ENCODE results near the gene DNAJC11. TPM values are rescaled to one million over a fixed set of nuclear protein-coding genes. Genes with fewer than 3 reads are reported as not detected.

DNAJC11 gene
- total RNA-seq, 1 experiment from 2014 or later = 102 TPM

- CTCF ChIA-PET = no interaction called here
- POLR2A ChIA-PET = no interaction called here
- no peaks in the 10 kb centered on the region for H3K27me3 Mint-ChIP-seq (ENCODE audit: low read depth)
- peaks cover 30% of the 10 kb centered on the region for H3K36me3 Mint-ChIP-seq
- H3K9me3 Mint-ChIP-seq = no peaks in the 10 kb centered on the region
- DNase-seq (ENCODE audit: low spot score) = no peak
- TF ChIP-seq, protein P1, sequence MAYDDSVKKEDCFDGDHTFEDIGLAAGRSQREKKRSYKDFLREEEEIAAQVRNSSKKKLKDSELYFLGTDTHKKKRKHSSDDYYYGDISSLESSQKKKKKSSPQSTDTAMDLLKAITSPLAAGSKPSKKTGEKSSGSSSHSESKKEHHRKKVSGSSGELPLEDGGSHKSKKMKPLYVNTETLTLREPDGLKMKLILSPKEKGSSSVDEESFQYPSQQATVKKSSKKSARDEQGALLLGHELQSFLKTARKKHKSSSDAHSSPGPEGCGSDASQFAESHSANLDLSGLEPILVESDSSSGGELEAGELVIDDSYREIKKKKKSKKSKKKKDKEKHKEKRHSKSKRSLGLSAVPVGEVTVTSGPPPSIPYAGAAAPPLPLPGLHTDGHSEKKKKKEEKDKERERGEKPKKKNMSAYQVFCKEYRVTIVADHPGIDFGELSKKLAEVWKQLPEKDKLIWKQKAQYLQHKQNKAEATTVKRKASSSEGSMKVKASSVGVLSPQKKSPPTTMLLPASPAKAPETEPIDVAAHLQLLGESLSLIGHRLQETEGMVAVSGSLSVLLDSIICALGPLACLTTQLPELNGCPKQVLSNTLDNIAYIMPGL (CRISPR knock-in tag; IDR thresholded peaks at IDR 0.05) = no peak
- TF ChIP-seq MAX (CRISPR knock-in tag; IDR thresholded peaks at IDR 0.05) (no peak), STAT6 (CRISPR knock-in tag; conservative IDR thresholded peaks at IDR 0.05; ENCODE audit: low read depth) (no peak), ZNF281 (CRISPR knock-in tag; IDR thresholded peaks at IDR 0.05) (no peak), TP53 (CRISPR knock-in tag; IDR thresholded peaks at IDR 0.05) (no peak), ESRRA (CRISPR knock-in tag; IDR thresholded peaks at IDR 0.05; ENCODE audit: borderline replicate concordance) (no peak), ZNF425 (CRISPR knock-in tag; conservative IDR thresholded peaks at IDR 0.05) (no peak)
- TF ChIP-seq, protein P2, sequence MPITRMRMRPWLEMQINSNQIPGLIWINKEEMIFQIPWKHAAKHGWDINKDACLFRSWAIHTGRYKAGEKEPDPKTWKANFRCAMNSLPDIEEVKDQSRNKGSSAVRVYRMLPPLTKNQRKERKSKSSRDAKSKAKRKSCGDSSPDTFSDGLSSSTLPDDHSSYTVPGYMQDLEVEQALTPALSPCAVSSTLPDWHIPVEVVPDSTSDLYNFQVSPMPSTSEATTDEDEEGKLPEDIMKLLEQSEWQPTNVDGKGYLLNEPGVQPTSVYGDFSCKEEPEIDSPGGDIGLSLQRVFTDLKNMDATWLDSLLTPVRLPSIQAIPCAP (CRISPR knock-in tag; IDR thresholded peaks at IDR 0.05) = no peak
- TF ChIP-seq, protein P3, sequence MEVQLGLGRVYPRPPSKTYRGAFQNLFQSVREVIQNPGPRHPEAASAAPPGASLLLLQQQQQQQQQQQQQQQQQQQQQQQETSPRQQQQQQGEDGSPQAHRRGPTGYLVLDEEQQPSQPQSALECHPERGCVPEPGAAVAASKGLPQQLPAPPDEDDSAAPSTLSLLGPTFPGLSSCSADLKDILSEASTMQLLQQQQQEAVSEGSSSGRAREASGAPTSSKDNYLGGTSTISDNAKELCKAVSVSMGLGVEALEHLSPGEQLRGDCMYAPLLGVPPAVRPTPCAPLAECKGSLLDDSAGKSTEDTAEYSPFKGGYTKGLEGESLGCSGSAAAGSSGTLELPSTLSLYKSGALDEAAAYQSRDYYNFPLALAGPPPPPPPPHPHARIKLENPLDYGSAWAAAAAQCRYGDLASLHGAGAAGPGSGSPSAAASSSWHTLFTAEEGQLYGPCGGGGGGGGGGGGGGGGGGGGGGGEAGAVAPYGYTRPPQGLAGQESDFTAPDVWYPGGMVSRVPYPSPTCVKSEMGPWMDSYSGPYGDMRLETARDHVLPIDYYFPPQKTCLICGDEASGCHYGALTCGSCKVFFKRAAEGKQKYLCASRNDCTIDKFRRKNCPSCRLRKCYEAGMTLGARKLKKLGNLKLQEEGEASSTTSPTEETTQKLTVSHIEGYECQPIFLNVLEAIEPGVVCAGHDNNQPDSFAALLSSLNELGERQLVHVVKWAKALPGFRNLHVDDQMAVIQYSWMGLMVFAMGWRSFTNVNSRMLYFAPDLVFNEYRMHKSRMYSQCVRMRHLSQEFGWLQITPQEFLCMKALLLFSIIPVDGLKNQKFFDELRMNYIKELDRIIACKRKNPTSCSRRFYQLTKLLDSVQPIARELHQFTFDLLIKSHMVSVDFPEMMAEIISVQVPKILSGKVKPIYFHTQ (CRISPR knock-in tag; IDR thresholded peaks at IDR 0.05) = no peak
- ATAC-seq = no peak
- no peaks in the 10 kb centered on the region for H3K4me1 Mint-ChIP-seq
- no peak overlapping the region for H3K4me3 Mint-ChIP-seq
- no peak overlapping the region for H3K27ac Mint-ChIP-seq
Measured at GRCh38 chr1:6592865-6593593, 108.6 kb downstream of the DNAJC11 start.

GRCh38 chr1:6592441-6592840 lies 109.2 kb downstream of the DNAJC11 start:
- Mint-ChIP-seq H3K36me3 (peaks cover 30% of the 10 kb centered on the region), H3K27me3 (ENCODE audit: low read depth) (no peaks in the 10 kb centered on the region), H3K4me1 (no peaks in the 10 kb centered on the region), H3K27ac (no peak overlapping the region), H3K4me3 (no peak overlapping the region), H3K9me3 (no peaks in the 10 kb centered on the region)
- POLR2A ChIA-PET = no interaction called here
- no peak for ATAC-seq
- DNase-seq (ENCODE audit: low spot score) = no peak
- TF ChIP-seq, protein P4, sequence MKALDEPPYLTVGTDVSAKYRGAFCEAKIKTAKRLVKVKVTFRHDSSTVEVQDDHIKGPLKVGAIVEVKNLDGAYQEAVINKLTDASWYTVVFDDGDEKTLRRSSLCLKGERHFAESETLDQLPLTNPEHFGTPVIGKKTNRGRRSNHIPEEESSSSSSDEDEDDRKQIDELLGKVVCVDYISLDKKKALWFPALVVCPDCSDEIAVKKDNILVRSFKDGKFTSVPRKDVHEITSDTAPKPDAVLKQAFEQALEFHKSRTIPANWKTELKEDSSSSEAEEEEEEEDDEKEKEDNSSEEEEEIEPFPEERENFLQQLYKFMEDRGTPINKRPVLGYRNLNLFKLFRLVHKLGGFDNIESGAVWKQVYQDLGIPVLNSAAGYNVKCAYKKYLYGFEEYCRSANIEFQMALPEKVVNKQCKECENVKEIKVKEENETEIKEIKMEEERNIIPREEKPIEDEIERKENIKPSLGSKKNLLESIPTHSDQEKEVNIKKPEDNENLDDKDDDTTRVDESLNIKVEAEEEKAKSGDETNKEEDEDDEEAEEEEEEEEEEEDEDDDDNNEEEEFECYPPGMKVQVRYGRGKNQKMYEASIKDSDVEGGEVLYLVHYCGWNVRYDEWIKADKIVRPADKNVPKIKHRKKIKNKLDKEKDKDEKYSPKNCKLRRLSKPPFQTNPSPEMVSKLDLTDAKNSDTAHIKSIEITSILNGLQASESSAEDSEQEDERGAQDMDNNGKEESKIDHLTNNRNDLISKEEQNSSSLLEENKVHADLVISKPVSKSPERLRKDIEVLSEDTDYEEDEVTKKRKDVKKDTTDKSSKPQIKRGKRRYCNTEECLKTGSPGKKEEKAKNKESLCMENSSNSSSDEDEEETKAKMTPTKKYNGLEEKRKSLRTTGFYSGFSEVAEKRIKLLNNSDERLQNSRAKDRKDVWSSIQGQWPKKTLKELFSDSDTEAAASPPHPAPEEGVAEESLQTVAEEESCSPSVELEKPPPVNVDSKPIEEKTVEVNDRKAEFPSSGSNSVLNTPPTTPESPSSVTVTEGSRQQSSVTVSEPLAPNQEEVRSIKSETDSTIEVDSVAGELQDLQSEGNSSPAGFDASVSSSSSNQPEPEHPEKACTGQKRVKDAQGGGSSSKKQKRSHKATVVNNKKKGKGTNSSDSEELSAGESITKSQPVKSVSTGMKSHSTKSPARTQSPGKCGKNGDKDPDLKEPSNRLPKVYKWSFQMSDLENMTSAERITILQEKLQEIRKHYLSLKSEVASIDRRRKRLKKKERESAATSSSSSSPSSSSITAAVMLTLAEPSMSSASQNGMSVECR (CRISPR knock-in tag; IDR thresholded peaks at IDR 0.05; ENCODE audit: borderline replicate concordance) = no peak
- no peak for TF ChIP-seq ETV6 (CRISPR knock-in tag; IDR thresholded peaks at IDR 0.05)
- no peak for TF ChIP-seq GRHL2 (CRISPR knock-in tag; IDR thresholded peaks at IDR 0.05; ENCODE audit: insufficient replicate concordance, severe bottlenecking)
- no peak for TF ChIP-seq FOXK1 (CRISPR knock-in tag; IDR thresholded peaks at IDR 0.05)
- no peak for TF ChIP-seq NFE2L1 (CRISPR knock-in tag; IDR thresholded peaks at IDR 0.05)
- TF ChIP-seq SMAD3 (CRISPR knock-in tag; IDR thresholded peaks at IDR 0.05; ENCODE audit: borderline replicate concordance) = no peak
- CTCF ChIA-PET = no interaction called here

All from WTC11 (cell line).